Mesenchymal stem cell (in vitro differentiated cells and primary cell): ENCODE results near the gene THBS4.

Experiments used
- DNase-seq: peaks from one replicate; pipeline ENCODE4 v3.0.0-alpha.2; 2013
- H2AFZ ChIP-seq: one replicate; pipeline ENCODE4 v1.6.1; 2013; ENCODE audit warnings: low read depth, mild to moderate bottlenecking, control low read depth, inconsistent platforms, low read length, moderate library complexity
- H2AK5ac ChIP-seq: 2 replicates; pipeline ENCODE4 v1.6.1; 2013; ENCODE audit warnings: low read length, moderate library complexity, mild to moderate bottlenecking, inconsistent platforms; ENCODE audit not compliant: severe bottlenecking
- H2BK120ac ChIP-seq: one replicate; pipeline ENCODE4 v1.6.1; 2013; ENCODE audit warnings: low read depth, mild to moderate bottlenecking, inconsistent platforms, low read length, moderate library complexity
- H2BK12ac ChIP-seq, 2 experiments: one replicate each; pipeline ENCODE4 v1.6.1; 2013; ENCODE audit warnings: inconsistent platforms in 2 of 2, low read length in 2 of 2, mild to moderate bottlenecking in 2 of 2, moderate library complexity in 2 of 2, control low read depth in 1 of 2
- H2BK15ac ChIP-seq: one replicate; pipeline ENCODE4 v1.6.1; 2013; ENCODE audit warnings: mild to moderate bottlenecking, low read depth, inconsistent platforms; ENCODE audit not compliant: poor library complexity, severe bottlenecking
- H2BK5ac ChIP-seq: 2 replicates; pipeline ENCODE4 v1.6.1; 2013; ENCODE audit warnings: low read depth, mild to moderate bottlenecking, low read length, control low read depth, inconsistent platforms; ENCODE audit not compliant: poor library complexity, severe bottlenecking
- H3K14ac ChIP-seq, 2 experiments: one replicate each; pipeline ENCODE4 v1.6.1; 2013; ENCODE audit warnings: inconsistent platforms in 2 of 2, low read length in 2 of 2, control low read depth in 1 of 2, mild to moderate bottlenecking in 1 of 2, moderate library complexity in 1 of 2
- H3K18ac ChIP-seq, 2 experiments: one replicate each; pipeline ENCODE4 v1.6.1; 2013; ENCODE audit warnings: inconsistent platforms in 2 of 2, low read length in 2 of 2, control low read depth in 1 of 2, low read depth in 1 of 2, mild to moderate bottlenecking in 1 of 2
- H3K23ac ChIP-seq, 2 experiments: one replicate each; pipeline ENCODE4 v1.6.1; 2013; ENCODE audit warnings: inconsistent platforms in 2 of 2, low read length in 2 of 2, mild to moderate bottlenecking in 2 of 2, moderate library complexity in 2 of 2, control low read depth in 1 of 2
- H3K27ac ChIP-seq: 2 replicates; pipeline ENCODE4 v1.5.1; 2013; ENCODE audit warnings: mild to moderate bottlenecking, moderate library complexity, low read length, control low read depth, inconsistent platforms; ENCODE audit not compliant: poor library complexity, severe bottlenecking
- H3K27me3 ChIP-seq, 2 experiments: 2 replicates each; pipeline versions ENCODE4 v1.6.1 to v1.7.0; 2013; ENCODE audit warnings: low read length in 2 of 2, mild to moderate bottlenecking in 2 of 2, moderate library complexity in 2 of 2, control low read depth in 1 of 2, inconsistent platforms in 1 of 2; ENCODE audit not compliant: control insufficient read depth in 1 of 2, insufficient read depth in 1 of 2
- H3K36me3 ChIP-seq, 2 experiments: 2 replicates each; pipeline versions ENCODE4 v1.6.1 to v1.7.0; 2013; ENCODE audit warnings: low read length in 2 of 2, control low read depth in 1 of 2, inconsistent platforms in 1 of 2, low read depth in 1 of 2, mild to moderate bottlenecking in 1 of 2; ENCODE audit not compliant: insufficient read depth in 2 of 2, control insufficient read depth in 1 of 2
- H3K4ac ChIP-seq, 2 experiments: one replicate each; pipeline ENCODE4 v1.6.1; 2013; ENCODE audit warnings: inconsistent platforms in 2 of 2, low read length in 2 of 2, mild to moderate bottlenecking in 2 of 2, moderate library complexity in 2 of 2, control low read depth in 1 of 2, low read depth in 1 of 2
- H3K4me1 ChIP-seq: 2 replicates; pipeline ENCODE4 v1.6.1; 2013; ENCODE audit warnings: low read depth, low read length, control low read depth; ENCODE audit not compliant: control insufficient read depth, insufficient read depth
- H3K4me2 ChIP-seq: 2 replicates; pipeline ENCODE4 v1.6.1; 2013; ENCODE audit warnings: low read length, mild to moderate bottlenecking, inconsistent platforms; ENCODE audit not compliant: poor library complexity, severe bottlenecking
- H3K4me3 ChIP-seq, 2 experiments: 2 replicates each; pipeline versions ENCODE4 v1.5.1 to v1.7.0; 2013; ENCODE audit warnings: low read length in 2 of 2, mild to moderate bottlenecking in 2 of 2, control low read depth in 1 of 2, low read depth in 1 of 2; ENCODE audit not compliant: insufficient read depth in 1 of 2
- H3K79me1 ChIP-seq: replicated peaks from 2 replicates; pipeline ENCODE4 v1.6.1; 2013; ENCODE audit warnings: mild to moderate bottlenecking, control low read depth, low read length, inconsistent platforms; ENCODE audit not compliant: poor library complexity, severe bottlenecking
- H3K9ac ChIP-seq: 2 replicates; pipeline ENCODE4 v1.7.0; 2013; ENCODE audit warnings: mild to moderate bottlenecking, low read length, moderate library complexity
- H3K9me3 ChIP-seq: 2 replicates; pipeline ENCODE4 v1.7.0; 2013; ENCODE audit warnings: mild to moderate bottlenecking, low read length; ENCODE audit not compliant: control insufficient read depth
- H4K8ac ChIP-seq: one replicate; pipeline ENCODE4 v1.6.1; 2013; ENCODE audit warnings: inconsistent platforms, mild to moderate bottlenecking, low read length, moderate library complexity
- H4K91ac ChIP-seq: one replicate; pipeline ENCODE4 v1.6.1; 2013; ENCODE audit warnings: mild to moderate bottlenecking, low read length, inconsistent platforms
- WGBS: methylation state at CpG from one replicate; pipeline ENCODE4 v1.1.7; 2013; ENCODE audit warnings: mixed read lengths; 5-methylcytosine and 5-hydroxymethylcytosine counted together

Gene THBS4

GRCh38 chr5:80078921-80079320 lies 43.8 kb downstream of the THBS4 start:
- no peak overlapping the region for H4K91ac ChIP-seq
- H3K27ac ChIP-seq, result no peak overlapping the region
- H3K9me3 ChIP-seq, result no peaks in the 10 kb centered on the region
- H2BK15ac ChIP-seq, result no peak overlapping the region
- no peak overlapping the region for H2BK12ac ChIP-seq
- H3K23ac ChIP-seq, result no peak overlapping the region
- 95% methylated on average over 4 of the region's 4 CpGs for WGBS
- H3K36me3 ChIP-seq, result no peaks in the 10 kb centered on the region
- peaks cover 0 to 14% of the 10 kb centered on the region in 2 experiments for H3K27me3 ChIP-seq
- no peak overlapping the region for H4K8ac ChIP-seq
- H2AK5ac ChIP-seq, result no peak overlapping the region
- no peak overlapping the region for H2BK120ac ChIP-seq
- H2BK5ac ChIP-seq, result no peak overlapping the region
- no peak overlapping the region for H3K4me2 ChIP-seq
- H2AFZ ChIP-seq, result no peak overlapping the region
- H3K18ac ChIP-seq, result no peak overlapping the region
- peaks cover 2% of the 10 kb centered on the region for H3K4me1 ChIP-seq
- DNase-seq, result no peak
- no peak overlapping the region for H3K9ac ChIP-seq
- H3K14ac ChIP-seq, result no peak overlapping the region
- H3K79me1 ChIP-seq, result no peaks in the 10 kb centered on the region
- H3K4ac ChIP-seq, result no peak overlapping the region
- H3K4me3 ChIP-seq, result no peak overlapping the region

GRCh38 chr5:80082281-80082680 lies 47.1 kb downstream of the THBS4 start:
- Histone ChIP-seq H3K4me3 (no peak overlapping the region), H3K4ac (no peak overlapping the region), H2BK120ac (no peak overlapping the region), H2BK12ac (no peak overlapping the region), H3K79me1 (no peaks in the 10 kb centered on the region), H3K4me1 (peaks cover 2% of the 10 kb centered on the region), H3K9ac (peak overlapping the region; percentile 85), H2AFZ (no peak overlapping the region), H3K14ac (no peak overlapping the region), H3K27me3 (peaks cover 9% of the 10 kb centered on the region in 2 experiments), H3K36me3 (no peaks in the 10 kb centered on the region), H3K9me3 (no peaks in the 10 kb centered on the region), H4K8ac (no peak overlapping the region), H2BK15ac (no peak overlapping the region), H2BK5ac (no peak overlapping the region), H3K27ac (no peak overlapping the region), H2AK5ac (no peak overlapping the region), H3K23ac (no peak overlapping the region), H3K18ac (no peak overlapping the region), H3K4me2 (no peak overlapping the region), H4K91ac (no peak overlapping the region)
- 97% methylated on average over 15 of the region's 15 CpGs for WGBS
- no peak for DNase-seq

- Histone ChIP-seq H3K36me3 (no peaks in the 10 kb centered on the region), H3K9me3 (no peaks in the 10 kb centered on the region), H2BK120ac (no peak overlapping the region), H3K9ac (peak overlapping the region; percentile 85), H3K4me2 (no peak overlapping the region), H3K14ac (no peak overlapping the region), H3K27ac (no peak overlapping the region), H4K8ac (no peak overlapping the region), H2AFZ (no peak overlapping the region), H3K27me3 (peaks cover 9% of the 10 kb centered on the region in 2 experiments), H2AK5ac (no peak overlapping the region), H2BK15ac (no peak overlapping the region), H3K18ac (no peak overlapping the region), H2BK12ac (no peak overlapping the region), H3K4me3 (peak overlapping the region in 1 of 2 experiments; percentile 71), H2BK5ac (no peak overlapping the region), H4K91ac (no peak overlapping the region), H3K79me1 (no peaks in the 10 kb centered on the region), H3K4me1 (peaks cover 2% of the 10 kb centered on the region), H3K4ac (no peak overlapping the region), H3K23ac (no peak overlapping the region)
- WGBS, result 10% methylated on average over 16 of the region's 16 CpGs
- DNase-seq, result peak; percentile 41
These were observed 47.6 kb downstream of the THBS4 start for GRCh38 chr5:80082731-80083100.

- WGBS, result 59% methylated on average over 17 of the region's 19 CpGs
- Histone ChIP-seq H3K18ac (no peak overlapping the region), H3K4me2 (no peak overlapping the region), H3K79me1 (no peaks in the 10 kb centered on the region), H2BK12ac (no peak overlapping the region), H2BK5ac (no peak overlapping the region), H3K27me3 (peaks cover 8 to 9% of the 10 kb centered on the region in 2 experiments), H3K23ac (no peak overlapping the region), H3K4ac (no peak overlapping the region), H2BK120ac (no peak overlapping the region), H4K8ac (no peak overlapping the region), H2AFZ (no peak overlapping the region), H2BK15ac (no peak overlapping the region), H3K9me3 (no peaks in the 10 kb centered on the region), H3K36me3 (no peaks in the 10 kb centered on the region), H3K4me1 (peaks cover 2% of the 10 kb centered on the region), H3K27ac (no peak overlapping the region), H3K9ac (peak overlapping the region; percentile 85), H2AK5ac (no peak overlapping the region), H3K14ac (no peak overlapping the region), H3K4me3 (peak overlapping the region in 1 of 2 experiments; percentile 71), H4K91ac (no peak overlapping the region)
- DNase-seq, result peak; percentile 63
These were observed 48.1 kb downstream of the THBS4 start for GRCh38 chr5:80083101-80083890.
